Endothelial cell of umbilical vein (primary cell): ENCODE data around the gene UBE2E2.

Experiments used
- JUN ChIP-seq: IDR thresholded peaks from 2 replicates; pipeline ENCODE4 v1.6.1; 2011; ENCODE audit warnings: borderline replicate concordance, low read depth; ENCODE audit not compliant: insufficient read length, insufficient read depth
- POLR2A ChIP-seq: IDR thresholded peaks from 2 replicates; pipeline ENCODE4 v1.6.1; 2012; ENCODE audit warnings: low read depth, mild to moderate bottlenecking, control low read depth, low read length
- POLR2AphosphoS5 ChIP-seq: IDR thresholded peaks from 2 replicates; pipeline ENCODE4 v1.6.1; 2012; ENCODE audit warnings: low read depth, mild to moderate bottlenecking, control low read depth, low read length, moderate library complexity; ENCODE audit not compliant: insufficient read depth
- TF ChIP-seq, protein P1 (sequence below), 2 donors: IDR thresholded peaks; 1 replicate in 1 of 2; 2 replicates in 1 of 2; pipeline ENCODE4 v1.5.1; 2011; ENCODE audit warnings: low read length in 2 of 2, mild to moderate bottlenecking in 2 of 2, moderate library complexity in 2 of 2, control low read depth in 1 of 2, inconsistent platforms in 1 of 2, low read depth in 1 of 2; ENCODE audit not compliant: insufficient read depth in 1 of 2; ENCODE audit errors: extremely low read depth in 1 of 2
- TF ChIP-seq, protein P2 (sequence below): IDR thresholded peaks from 2 replicates; pipeline ENCODE4 v1.6.1; 2011; ENCODE audit not compliant: insufficient read depth, insufficient read length

DNA sequence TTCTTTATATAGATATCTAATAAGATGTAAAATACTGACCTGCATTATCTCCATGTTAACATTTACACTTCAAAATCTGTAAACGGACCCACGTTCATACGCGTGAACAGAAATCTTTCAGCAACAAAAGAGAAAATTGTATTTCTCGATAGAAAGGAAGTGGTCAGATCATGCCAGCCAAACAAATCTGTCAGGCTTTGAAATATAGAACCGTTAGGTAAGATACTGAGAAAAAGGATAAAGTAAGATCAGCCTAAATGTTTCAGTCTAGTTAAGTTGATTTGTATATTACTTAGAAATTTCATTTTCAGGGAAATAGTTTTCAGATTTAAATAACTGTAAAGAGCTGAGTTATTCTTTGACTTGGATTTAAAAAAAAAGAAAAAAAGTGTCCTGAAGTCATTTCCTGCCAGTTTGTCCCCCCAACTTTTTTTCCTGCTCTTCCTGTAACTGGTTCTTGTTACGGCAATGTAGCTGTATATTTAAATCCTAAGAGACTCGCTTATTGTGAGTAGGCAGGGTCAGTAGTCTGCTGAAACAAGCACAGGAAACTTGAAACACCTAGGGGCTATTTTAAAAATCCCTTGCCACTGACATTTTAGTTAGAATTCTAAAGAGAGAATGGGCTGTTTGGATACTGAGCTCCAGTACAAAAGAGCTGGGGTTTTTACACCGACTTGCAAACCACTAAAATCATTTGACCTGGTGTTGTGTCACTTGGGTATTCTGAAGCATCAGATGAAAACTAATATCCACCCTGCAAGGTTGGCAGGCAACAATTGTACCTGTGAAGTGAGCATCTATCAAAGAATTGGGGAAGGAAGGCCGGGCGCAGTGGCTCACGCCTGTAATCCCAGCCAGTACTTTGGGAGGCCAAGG is 237.5 kb downstream of the UBE2E2 start:
- TF ChIP-seq POLR2AphosphoS5, result no peak
- TF ChIP-seq JUN, result no peak
- TF ChIP-seq, protein P1, sequence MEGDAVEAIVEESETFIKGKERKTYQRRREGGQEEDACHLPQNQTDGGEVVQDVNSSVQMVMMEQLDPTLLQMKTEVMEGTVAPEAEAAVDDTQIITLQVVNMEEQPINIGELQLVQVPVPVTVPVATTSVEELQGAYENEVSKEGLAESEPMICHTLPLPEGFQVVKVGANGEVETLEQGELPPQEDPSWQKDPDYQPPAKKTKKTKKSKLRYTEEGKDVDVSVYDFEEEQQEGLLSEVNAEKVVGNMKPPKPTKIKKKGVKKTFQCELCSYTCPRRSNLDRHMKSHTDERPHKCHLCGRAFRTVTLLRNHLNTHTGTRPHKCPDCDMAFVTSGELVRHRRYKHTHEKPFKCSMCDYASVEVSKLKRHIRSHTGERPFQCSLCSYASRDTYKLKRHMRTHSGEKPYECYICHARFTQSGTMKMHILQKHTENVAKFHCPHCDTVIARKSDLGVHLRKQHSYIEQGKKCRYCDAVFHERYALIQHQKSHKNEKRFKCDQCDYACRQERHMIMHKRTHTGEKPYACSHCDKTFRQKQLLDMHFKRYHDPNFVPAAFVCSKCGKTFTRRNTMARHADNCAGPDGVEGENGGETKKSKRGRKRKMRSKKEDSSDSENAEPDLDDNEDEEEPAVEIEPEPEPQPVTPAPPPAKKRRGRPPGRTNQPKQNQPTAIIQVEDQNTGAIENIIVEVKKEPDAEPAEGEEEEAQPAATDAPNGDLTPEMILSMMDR (IDR thresholded peaks at IDR 0.05; ENCODE audit: extremely low read depth in 1 of 2, insufficient read depth in 1 of 2, low read depth in 1 of 2, low read length in 2 of 2), result no peak
- TF ChIP-seq POLR2A, result no peak
- TF ChIP-seq, protein P2, sequence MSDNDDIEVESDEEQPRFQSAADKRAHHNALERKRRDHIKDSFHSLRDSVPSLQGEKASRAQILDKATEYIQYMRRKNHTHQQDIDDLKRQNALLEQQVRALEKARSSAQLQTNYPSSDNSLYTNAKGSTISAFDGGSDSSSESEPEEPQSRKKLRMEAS, result no peak
